H1 (cell line): ENCODE data around the gene GALNTL6. TPM values are rescaled to one million over a fixed set of nuclear protein-coding genes. Genes with fewer than 3 reads are reported as not detected.

Experiments used
- CHD2 ChIP-seq: IDR thresholded peaks from 2 replicates; pipeline ENCODE4 v1.6.1; 2012; ENCODE audit warnings: low read length, improper control_type of control experiment
- CHD7 ChIP-seq: fragments of 300-600 bp; sonication (generic); IDR thresholded peaks from 2 replicates; pipeline ENCODE4 v1.7.1; 2012; ENCODE audit warnings: low read length, moderate library complexity, mild to moderate bottlenecking, inconsistent platforms; ENCODE audit not compliant: insufficient replicate concordance
- GABPA ChIP-seq: IDR thresholded peaks from 2 replicates; pipeline ENCODE4 v1.6.1; 2011; ENCODE audit warnings: mild to moderate bottlenecking, low read length, moderate library complexity, borderline replicate concordance; ENCODE audit not compliant: insufficient read depth
- RAD21 ChIP-seq, 2 experiments: IDR thresholded peaks in 1 of 2; conservative IDR thresholded peaks in 1 of 2; 2 replicates each; pipeline ENCODE4 v1.6.1; 2011; ENCODE audit warnings: low read depth in 2 of 2, low read length in 2 of 2, improper control_type of control experiment in 1 of 2, inconsistent platforms in 1 of 2, mild to moderate bottlenecking in 1 of 2, moderate library complexity in 1 of 2
- SAP30 ChIP-seq: fragments of 300-600 bp; sonication (generic); IDR thresholded peaks from 2 replicates; pipeline ENCODE4 v1.7.1; 2012; ENCODE audit warnings: low read length, moderate library complexity, mild to moderate bottlenecking, inconsistent platforms; ENCODE audit not compliant: insufficient read depth, insufficient replicate concordance
- SP1 ChIP-seq: IDR thresholded peaks from 2 replicates; pipeline ENCODE4 v1.6.1; 2011; ENCODE audit warnings: low read depth, low read length
- polyA plus RNA-seq, 7 experiments: library from polyadenylated mRNA; depleted of rRNA in 3 of 7; stranded (reverse) in 5 of 7; unstranded in 2 of 7; fragments of >200 nt in 5 of 7; fragments of 200-250 nt in 2 of 7; gene quantifications; 1 replicate in 5 of 7; 2 replicates in 1 of 7; 4 replicates in 1 of 7; pipeline versions ENCODE4 v1.2.1 to v1.2.3, GENCODE V29; 2011 to 2013; ENCODE audit warnings: missing spikeins in 2 of 7, mixed read lengths in 2 of 7
- total RNA-seq: library from RNA; stranded (reverse); fragmentation: NEBNext Ultra II Directional; extraction: Animal tissue kit (Norgen Biotek cat#: 25700); gene quantifications from 2 replicates; pipeline ENCODE4 v1.2.1, GENCODE V29; 2021
- TF ChIP-seq, protein P1 (sequence below), 3 experiments: IDR thresholded peaks; 1 replicate in 2 of 3; 2 replicates in 1 of 3; pipeline versions ENCODE4 v1.5.1 to v1.6.1; 2011; ENCODE audit warnings: low read length in 3 of 3, mild to moderate bottlenecking in 3 of 3, inconsistent platforms in 2 of 3, low read depth in 1 of 3, moderate library complexity in 1 of 3; ENCODE audit not compliant: insufficient read depth in 1 of 3; ENCODE audit errors: control extremely low read depth in 1 of 3
- TF ChIP-seq, protein P2 (sequence below): IDR thresholded peaks from 2 replicates; pipeline ENCODE4 v1.6.1; 2011; ENCODE audit warnings: low read depth, mild to moderate bottlenecking, low read length; ENCODE audit not compliant: insufficient read depth

The GALNTL6 gene
- total and polyA plus RNA-seq, 2 of the 8 experiments (the other 6 are each of a cell fraction or from before 2014, with no cell fraction given): 0.03 to 0.32 TPM

- TF ChIP-seq CHD7 (no peak), RAD21 (IDR thresholded peaks at IDR 0.05 in 1 of 2, conservative IDR thresholded peaks at IDR 0.05 in 1 of 2; ENCODE audit: low read depth in 2 of 2, low read length in 2 of 2) (no peak), SP1 (no peak), CHD2 (no peak), SAP30 (no peak), GABPA (no peak)
- TF ChIP-seq, protein P1, sequence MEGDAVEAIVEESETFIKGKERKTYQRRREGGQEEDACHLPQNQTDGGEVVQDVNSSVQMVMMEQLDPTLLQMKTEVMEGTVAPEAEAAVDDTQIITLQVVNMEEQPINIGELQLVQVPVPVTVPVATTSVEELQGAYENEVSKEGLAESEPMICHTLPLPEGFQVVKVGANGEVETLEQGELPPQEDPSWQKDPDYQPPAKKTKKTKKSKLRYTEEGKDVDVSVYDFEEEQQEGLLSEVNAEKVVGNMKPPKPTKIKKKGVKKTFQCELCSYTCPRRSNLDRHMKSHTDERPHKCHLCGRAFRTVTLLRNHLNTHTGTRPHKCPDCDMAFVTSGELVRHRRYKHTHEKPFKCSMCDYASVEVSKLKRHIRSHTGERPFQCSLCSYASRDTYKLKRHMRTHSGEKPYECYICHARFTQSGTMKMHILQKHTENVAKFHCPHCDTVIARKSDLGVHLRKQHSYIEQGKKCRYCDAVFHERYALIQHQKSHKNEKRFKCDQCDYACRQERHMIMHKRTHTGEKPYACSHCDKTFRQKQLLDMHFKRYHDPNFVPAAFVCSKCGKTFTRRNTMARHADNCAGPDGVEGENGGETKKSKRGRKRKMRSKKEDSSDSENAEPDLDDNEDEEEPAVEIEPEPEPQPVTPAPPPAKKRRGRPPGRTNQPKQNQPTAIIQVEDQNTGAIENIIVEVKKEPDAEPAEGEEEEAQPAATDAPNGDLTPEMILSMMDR (IDR thresholded peaks at IDR 0.05; ENCODE audit: control extremely low read depth in 1 of 3, insufficient read depth in 1 of 3, low read depth in 1 of 3, low read length in 3 of 3): no peak
- TF ChIP-seq, protein P2, sequence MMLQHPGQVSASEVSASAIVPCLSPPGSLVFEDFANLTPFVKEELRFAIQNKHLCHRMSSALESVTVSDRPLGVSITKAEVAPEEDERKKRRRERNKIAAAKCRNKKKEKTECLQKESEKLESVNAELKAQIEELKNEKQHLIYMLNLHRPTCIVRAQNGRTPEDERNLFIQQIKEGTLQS: no peak
Measured at GRCh38 chr4:172995704-172996103, 1182.5 kb downstream of the GALNTL6 start (continued).
